ENCODE measurements around the gene CHST15. TPM values are rescaled to one million over a fixed set of nuclear protein-coding genes. Genes with fewer than 3 reads are reported as not detected.
"Not testable (repeated sequence)": the region's sequence is repeated elsewhere in the genome, so short reads cannot be mapped to it uniquely, and the experiment has no call there.

The CHST15 gene
- total RNA-seq, 3 donors from 2014 or later: 4.8 to 64.5 (median 10.8) TPM

DNA sequence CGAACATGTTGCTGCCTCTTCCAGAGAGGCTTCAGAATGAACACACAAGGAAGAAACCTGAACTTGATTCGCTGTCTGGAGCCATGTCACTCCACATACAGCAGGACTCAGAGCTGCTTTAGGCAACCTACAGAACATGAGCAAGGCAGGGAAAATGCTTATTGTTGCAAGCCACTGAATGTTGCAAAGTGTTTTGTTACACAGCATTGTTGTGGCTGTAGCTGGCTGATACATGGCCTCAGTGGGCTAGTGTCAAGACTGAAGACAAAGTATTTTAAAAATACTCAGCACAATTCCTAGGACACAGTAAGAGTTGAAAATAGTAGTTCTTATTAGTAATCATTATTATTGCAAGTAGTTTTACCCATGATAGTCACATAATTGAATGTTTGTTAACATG is 3.1 kb upstream of the CHST15 start:
- Histone ChIP-seq H3K9me3 (no peaks in the 10 kb centered on the region), H3K4me3 (no peak overlapping the region), H3K36me3 (ENCODE audit: low read depth) (no peaks in the 10 kb centered on the region), H3K4me1 (ENCODE audit: low read depth) (peaks cover 10% of the 10 kb centered on the region)
- ATAC-seq: no peak
- intact Hi-C loops (cut with DNase I, micrococcal nuclease): loop anchor here in 1 of 2 donors (10.0 kb wide), 1 partner anchor 92 kb away; no protein-coding TSS in a partner anchor
- DNase-seq: no peak
- TF ChIP-seq, protein P1, sequence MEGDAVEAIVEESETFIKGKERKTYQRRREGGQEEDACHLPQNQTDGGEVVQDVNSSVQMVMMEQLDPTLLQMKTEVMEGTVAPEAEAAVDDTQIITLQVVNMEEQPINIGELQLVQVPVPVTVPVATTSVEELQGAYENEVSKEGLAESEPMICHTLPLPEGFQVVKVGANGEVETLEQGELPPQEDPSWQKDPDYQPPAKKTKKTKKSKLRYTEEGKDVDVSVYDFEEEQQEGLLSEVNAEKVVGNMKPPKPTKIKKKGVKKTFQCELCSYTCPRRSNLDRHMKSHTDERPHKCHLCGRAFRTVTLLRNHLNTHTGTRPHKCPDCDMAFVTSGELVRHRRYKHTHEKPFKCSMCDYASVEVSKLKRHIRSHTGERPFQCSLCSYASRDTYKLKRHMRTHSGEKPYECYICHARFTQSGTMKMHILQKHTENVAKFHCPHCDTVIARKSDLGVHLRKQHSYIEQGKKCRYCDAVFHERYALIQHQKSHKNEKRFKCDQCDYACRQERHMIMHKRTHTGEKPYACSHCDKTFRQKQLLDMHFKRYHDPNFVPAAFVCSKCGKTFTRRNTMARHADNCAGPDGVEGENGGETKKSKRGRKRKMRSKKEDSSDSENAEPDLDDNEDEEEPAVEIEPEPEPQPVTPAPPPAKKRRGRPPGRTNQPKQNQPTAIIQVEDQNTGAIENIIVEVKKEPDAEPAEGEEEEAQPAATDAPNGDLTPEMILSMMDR (IDR thresholded peaks at IDR 0.05): no peak

DNA sequence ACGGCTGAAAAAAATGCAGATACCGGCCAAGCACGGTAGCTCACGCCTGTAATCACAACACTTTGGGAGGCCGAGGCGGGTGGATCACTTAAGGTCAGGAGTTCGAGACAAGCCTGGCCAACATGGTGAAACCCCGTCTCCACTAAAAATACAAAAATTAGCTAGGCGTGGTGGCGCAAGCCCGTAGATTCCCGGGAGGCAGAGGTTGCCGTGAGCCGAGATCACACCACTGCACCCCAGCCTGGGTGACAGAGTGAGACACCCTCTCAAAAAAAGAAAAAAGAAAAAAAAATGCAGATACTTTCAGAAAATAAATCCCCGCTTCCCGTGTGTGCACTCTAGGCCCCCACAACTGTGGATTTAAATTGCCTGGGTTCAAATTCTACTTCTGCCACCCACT is 2.4 kb upstream of the CHST15 start:
- not testable (repeated sequence) for H3K36me3 ChIP-seq (ENCODE audit: low read depth); H3K9me3 ChIP-seq; H3K4me3 ChIP-seq; ATAC-seq; DNase-seq
- peaks cover 10% of the 10 kb centered on the region for H3K4me1 ChIP-seq (ENCODE audit: low read depth)
- intact Hi-C loops (cut with DNase I, micrococcal nuclease): loop anchor here in 1 of 2 donors (10.0 kb wide), 1 partner anchor 91 kb away; no protein-coding TSS in a partner anchor

DNA sequence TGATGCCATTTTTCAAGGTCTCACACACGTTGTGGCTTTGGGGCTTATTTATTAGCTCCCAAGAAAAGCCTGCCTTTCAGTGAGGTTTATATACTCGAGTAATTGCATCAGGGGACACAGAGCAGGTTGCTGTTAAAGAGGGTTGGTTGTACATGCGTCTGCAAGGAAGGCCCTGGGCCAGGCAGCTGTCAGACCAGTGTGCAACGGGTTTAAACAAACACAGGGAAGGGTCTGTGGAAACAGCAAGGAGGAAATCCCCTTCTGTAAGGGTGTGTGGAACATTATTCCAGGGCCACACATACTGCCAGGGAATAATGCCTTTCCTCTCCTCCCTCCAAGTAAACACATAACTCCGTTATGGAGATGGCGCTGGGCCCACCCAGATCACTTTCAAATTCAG is 1.7 kb upstream of the CHST15 start:
- H3K9me3 ChIP-seq: no peaks in the 10 kb centered on the region
- peaks cover 12% of the 10 kb centered on the region for H3K4me1 ChIP-seq (ENCODE audit: low read depth)
- TF ChIP-seq, protein P1 (IDR thresholded peaks at IDR 0.05): no peak
- no peaks in the 10 kb centered on the region for H3K36me3 ChIP-seq (ENCODE audit: low read depth)
- no peak for ATAC-seq
- H3K4me3 ChIP-seq: no peak overlapping the region
- intact Hi-C loops (cut with DNase I, micrococcal nuclease): loop anchor here in 1 of 2 donors (10.0 kb wide), 1 partner anchor 90 kb away; no protein-coding TSS in a partner anchor
- no peak for DNase-seq

DNA sequence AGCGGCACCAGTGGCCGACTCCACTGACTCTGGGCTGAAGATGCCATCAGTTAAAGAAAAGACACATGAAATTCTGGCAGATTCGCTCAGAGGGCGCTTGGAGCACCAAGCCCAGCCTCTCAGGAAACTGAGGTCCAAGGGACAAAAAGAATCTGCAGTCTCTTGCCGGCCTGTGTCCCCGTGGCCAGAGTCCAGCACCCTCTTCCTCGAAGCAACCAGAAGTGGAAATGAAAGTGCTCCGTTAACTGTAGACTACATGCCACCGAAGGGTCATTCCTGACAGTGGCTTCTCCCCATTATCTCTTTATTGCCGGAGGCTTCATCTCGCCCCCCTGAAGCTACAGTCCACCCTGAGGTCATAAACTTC is 1.0 kb upstream of the CHST15 start:
- no peak for ATAC-seq

DNA sequence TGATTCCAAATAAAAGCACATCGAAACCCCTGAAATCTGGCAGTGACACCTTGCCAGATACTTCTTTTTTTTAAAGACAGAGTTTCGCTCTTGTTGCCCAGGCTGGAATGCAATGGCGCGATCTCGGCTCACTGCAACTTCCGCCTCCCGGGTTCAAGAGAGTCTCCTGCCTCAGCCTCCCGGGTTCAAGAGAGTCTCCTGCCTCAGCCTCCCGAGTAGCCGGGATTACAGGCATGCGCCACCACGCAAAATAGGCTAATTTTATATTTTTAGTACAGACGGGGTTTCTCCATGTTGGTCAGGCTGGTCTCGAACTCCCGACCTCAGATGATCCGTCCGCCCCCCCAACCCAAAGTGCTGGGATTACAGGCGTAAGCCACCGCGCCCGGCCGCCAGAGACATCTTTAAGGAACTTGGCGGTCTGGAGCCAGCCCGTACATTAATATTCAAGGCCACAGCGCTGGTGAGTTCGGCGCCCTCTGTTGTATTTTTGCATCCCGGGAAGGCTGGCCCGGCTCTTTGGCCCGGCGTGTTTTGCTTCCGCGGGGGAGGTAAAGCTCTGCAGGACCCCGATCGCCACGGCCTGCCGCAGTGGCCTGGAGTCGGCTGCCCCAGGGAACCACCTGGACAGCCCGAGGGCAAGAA is 498 bp upstream of the CHST15 start:
- DNase-seq: peak in 2 of 3 donors; percentile 33 to 45
- H3K9me3 ChIP-seq; H3K36me3 ChIP-seq (ENCODE audit: low read depth): not testable (repeated sequence)
- intact Hi-C loops (cut with DNase I, micrococcal nuclease): loop anchor here in 1 of 2 donors (10.0 kb wide), 1 partner anchor 89 kb away; no protein-coding TSS in a partner anchor
- H3K4me1 ChIP-seq (ENCODE audit: low read depth): peaks cover 12% of the 10 kb centered on the region
- ATAC-seq: peak; percentile 6
- H3K4me3 ChIP-seq: peak overlapping the region; percentile 14

More for the DNA sequence above, 1.0 kb upstream of the CHST15 start:
- Histone ChIP-seq H3K36me3 (ENCODE audit: low read depth) (no peaks in the 10 kb centered on the region), H3K9me3 (no peaks in the 10 kb centered on the region), H3K4me1 (ENCODE audit: low read depth) (peaks cover 12% of the 10 kb centered on the region), H3K4me3 (no peak overlapping the region)
- peak in 1 of 3 donors; percentile 36 for DNase-seq
- intact Hi-C loops (cut with DNase I, micrococcal nuclease): loop anchor here in 1 of 2 donors (10.0 kb wide), 1 partner anchor 90 kb away; no protein-coding TSS in a partner anchor
- TF ChIP-seq, protein P1 (IDR thresholded peaks at IDR 0.05): no peak

DNA sequence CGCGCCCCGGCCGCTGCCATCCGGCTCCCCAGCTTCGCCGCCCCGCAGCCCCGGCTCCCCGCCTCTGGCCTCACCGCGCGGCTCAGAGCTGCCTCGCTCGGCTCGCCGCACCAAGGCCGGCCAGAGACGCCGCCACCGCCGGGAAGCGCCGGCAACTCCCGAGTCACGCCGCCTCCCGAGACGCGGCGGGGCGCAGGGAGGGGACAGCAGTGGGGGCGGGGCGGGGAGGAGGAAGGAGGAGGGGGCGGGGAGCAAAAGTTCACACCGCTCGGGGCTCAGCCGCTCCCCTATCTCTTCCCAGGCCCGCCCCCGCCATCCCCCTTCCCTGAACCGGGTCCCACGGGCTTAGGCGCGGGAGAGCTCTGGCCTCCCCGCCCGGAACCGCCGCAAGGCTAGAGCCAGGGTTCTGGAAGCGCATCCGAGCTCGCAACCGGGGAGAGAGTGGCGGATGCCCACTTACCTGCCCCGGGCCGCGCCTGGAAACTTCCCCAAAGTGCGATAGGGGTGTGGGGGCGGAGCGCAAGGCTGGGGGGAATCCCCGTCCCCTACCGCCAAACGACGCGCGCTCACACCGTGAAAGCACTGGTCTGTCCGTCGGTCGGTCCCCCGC is 1.0 kb downstream of the CHST15 start:
- peak; percentile 46 to 88 (median 65) for DNase-seq
- ATAC-seq: peak; percentile 67
- intact Hi-C loops (cut with DNase I, micrococcal nuclease): loop anchor here in 1 of 2 donors (10.0 kb wide), 1 partner anchor 88 kb away; no protein-coding TSS in a partner anchor
- Histone ChIP-seq H3K36me3 (ENCODE audit: low read depth) (no peaks in the 10 kb centered on the region), H3K4me3 (peak overlapping the region; percentile 19), H3K4me1 (ENCODE audit: low read depth) (peaks cover 21% of the 10 kb centered on the region), H3K9me3 (no peaks in the 10 kb centered on the region)
- TF ChIP-seq, protein P1 (IDR thresholded peaks at IDR 0.05): no peak
